K562 (cell line): ENCODE data around the gene CARD9. TPM values are rescaled to one million over a fixed set of nuclear protein-coding genes. Genes with fewer than 3 reads are reported as not detected.

ENCODE experiments used
- BRF1 ChIP-seq: IDR thresholded peaks from 3 replicates; pipeline ENCODE4 v1.6.1; 2011; ENCODE audit warnings: borderline replicate concordance, mild to moderate bottlenecking; ENCODE audit not compliant: insufficient read length; ENCODE audit errors: extremely low read depth
- GTF2E2 ChIP-seq: fragments of 200-800 bp; sonication (Bioruptor generic); IDR thresholded peaks from 2 replicates; pipeline ENCODE4 v1.6.1; 2016; ENCODE audit warnings: missing genetic modification characterization, missing compliant biosample characterization
- MYC ChIP-seq, 2 experiments: fragments of 250-450 bp in 1 of 2; sonication (Bioruptor Pico) in 1 of 2; IDR thresholded peaks; 2 replicates each; pipeline versions ENCODE4 v1.5.1 to v1.6.1; 2012 to 2021; ENCODE audit warnings: low read depth in 2 of 2, borderline replicate concordance in 1 of 2, improper control_type of control experiment in 1 of 2, low read length in 1 of 2, mild to moderate bottlenecking in 1 of 2, moderate library complexity in 1 of 2
- NFXL1 ChIP-seq: fragments of 450-650 bp; formaldehyde crosslinking; IDR thresholded peaks from 2 replicates; pipeline ENCODE4 v1.4.0; 2021; ENCODE audit warnings: mild to moderate bottlenecking
- POU5F1 ChIP-seq: fragments of 150-350 bp; IDR thresholded peaks from 2 replicates; pipeline ENCODE4 v1.6.1; 2014; ENCODE audit warnings: borderline replicate concordance, low read length, low read depth, mild to moderate bottlenecking; ENCODE audit not compliant: partially characterized antibody
- SNRNP70 ChIP-seq: fragments of 200-400 bp; formaldehyde crosslinking; optimal IDR thresholded peaks from 2 replicates; pipeline ENCODE3; 2017; ENCODE audit warnings: low read depth, low read length
- ZC3H8 ChIP-seq: fragments of 450-650 bp; IDR thresholded peaks from 2 replicates; pipeline ENCODE4 v1.6.1; 2017
- polyA plus RNA-seq, 8 experiments: library from polyadenylated mRNA; depleted of rRNA in 4 of 8; stranded (reverse) in 5 of 8; unstranded in 3 of 8; fragments of >200 nt; fragmentation: Nextera tagmentation in 2 of 8; fragmentation: Illumina TruSeq in 1 of 8; extraction: Ambion mirVana in 2 of 8; extraction: Trizol in 1 of 8; gene quantifications; 2 replicates each; pipeline versions ENCODE4 v1.2.1 to v1.2.3, GENCODE V29; 2011 to 2014; ENCODE audit warnings: inconsistent platforms in 1 of 8, missing spikeins in 1 of 8
- total RNA-seq, 7 experiments: library from RNA; depleted of rRNA in 6 of 7; stranded (reverse); fragments of >200 nt in 6 of 7; fragmentation: Illumina TruSeq in 2 of 7; extraction: Trizol in 2 of 7; gene quantifications; 2 replicates each; pipeline versions ENCODE4 v1.2.1 to v1.2.3, GENCODE V29; 2011 to 2021; ENCODE audit warnings: low replicate concordance in 1 of 7
- TF ChIP-seq, protein P1 (sequence below), 2 experiments: fragments of 450-650 bp; formaldehyde crosslinking in 1 of 2; IDR thresholded peaks; 2 replicates each; pipeline versions ENCODE4 v1.4.0 to v1.6.1; 2014 to 2020; ENCODE audit warnings: mild to moderate bottlenecking in 2 of 2, borderline replicate concordance in 1 of 2, low read depth in 1 of 2
- TF ChIP-seq, protein P2 (sequence below): sonication (generic); formaldehyde crosslinking; IDR thresholded peaks from 2 replicates; pipeline ENCODE4 v1.9.0; 2022; ENCODE audit warnings: mild to moderate bottlenecking, missing genetic modification reagents
- TF ChIP-seq, protein P3 (sequence below): fragments of 450-650 bp; formaldehyde crosslinking; IDR thresholded peaks from 2 replicates; pipeline ENCODE4 v1.4.0; 2022; ENCODE audit warnings: missing genetic modification characterization
- TF ChIP-seq, protein P4 (sequence below): sonication (generic); formaldehyde crosslinking; IDR thresholded peaks from 2 replicates; pipeline ENCODE4 v1.8.1; 2023; ENCODE audit warnings: mild to moderate bottlenecking, missing genetic modification reagents
- TF ChIP-seq, protein P5 (sequence below): sonication (generic); formaldehyde crosslinking; IDR thresholded peaks from 2 replicates; pipeline ENCODE4 v1.8.0; 2022; ENCODE audit warnings: mild to moderate bottlenecking, missing genetic modification reagents

The CARD9 gene
- total and polyA plus RNA-seq, 9 of the 15 experiments (the other 6 are each of a cell fraction or from before 2014, with no cell fraction given), result 1.7 to 53.0 (median 9.7) TPM

DNA sequence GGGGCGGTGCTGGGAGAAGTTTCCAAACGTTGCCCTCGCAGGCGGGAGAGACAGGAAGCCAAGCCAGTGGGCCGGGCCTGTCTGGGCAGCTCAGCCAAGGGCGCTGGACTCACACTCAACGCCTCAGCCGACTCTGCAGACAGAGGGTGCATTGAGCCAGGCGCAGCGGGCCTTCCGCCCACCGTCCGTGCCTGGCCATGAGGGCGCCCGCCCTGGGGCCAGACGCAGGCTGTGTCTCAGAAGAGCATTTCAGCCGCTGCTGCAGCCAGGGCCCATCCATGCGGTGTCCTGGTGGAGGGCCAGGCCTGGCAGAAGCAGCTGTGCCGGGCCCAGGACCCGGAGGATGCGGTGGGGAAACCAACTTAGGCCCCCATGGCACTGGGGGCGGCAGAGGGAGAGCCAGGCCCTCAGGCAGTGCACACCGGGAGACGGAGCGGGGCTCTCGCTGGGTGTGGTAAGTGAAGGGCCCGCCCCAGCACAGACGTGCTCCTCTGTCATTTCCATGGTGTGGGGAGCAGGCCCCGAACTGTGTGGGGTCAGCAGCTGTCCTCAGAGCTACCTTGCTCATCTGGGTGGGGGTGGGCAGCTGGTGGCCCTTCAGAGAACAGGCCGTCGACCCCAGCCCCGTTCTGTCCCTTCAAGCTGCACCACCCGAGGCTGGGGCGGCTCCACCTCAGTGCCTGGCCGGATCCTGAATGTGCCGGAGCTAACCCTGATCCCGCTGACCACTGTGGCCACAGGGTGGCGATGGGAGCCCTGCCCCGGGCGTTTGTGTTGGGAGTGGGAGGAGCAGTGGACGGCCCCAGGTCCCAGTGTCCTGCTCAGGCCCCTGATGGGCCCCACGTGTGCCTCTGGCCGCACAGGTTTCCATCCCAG lies 27.9 kb downstream of the CARD9 start (continued):
- TF ChIP-seq, protein P1, sequence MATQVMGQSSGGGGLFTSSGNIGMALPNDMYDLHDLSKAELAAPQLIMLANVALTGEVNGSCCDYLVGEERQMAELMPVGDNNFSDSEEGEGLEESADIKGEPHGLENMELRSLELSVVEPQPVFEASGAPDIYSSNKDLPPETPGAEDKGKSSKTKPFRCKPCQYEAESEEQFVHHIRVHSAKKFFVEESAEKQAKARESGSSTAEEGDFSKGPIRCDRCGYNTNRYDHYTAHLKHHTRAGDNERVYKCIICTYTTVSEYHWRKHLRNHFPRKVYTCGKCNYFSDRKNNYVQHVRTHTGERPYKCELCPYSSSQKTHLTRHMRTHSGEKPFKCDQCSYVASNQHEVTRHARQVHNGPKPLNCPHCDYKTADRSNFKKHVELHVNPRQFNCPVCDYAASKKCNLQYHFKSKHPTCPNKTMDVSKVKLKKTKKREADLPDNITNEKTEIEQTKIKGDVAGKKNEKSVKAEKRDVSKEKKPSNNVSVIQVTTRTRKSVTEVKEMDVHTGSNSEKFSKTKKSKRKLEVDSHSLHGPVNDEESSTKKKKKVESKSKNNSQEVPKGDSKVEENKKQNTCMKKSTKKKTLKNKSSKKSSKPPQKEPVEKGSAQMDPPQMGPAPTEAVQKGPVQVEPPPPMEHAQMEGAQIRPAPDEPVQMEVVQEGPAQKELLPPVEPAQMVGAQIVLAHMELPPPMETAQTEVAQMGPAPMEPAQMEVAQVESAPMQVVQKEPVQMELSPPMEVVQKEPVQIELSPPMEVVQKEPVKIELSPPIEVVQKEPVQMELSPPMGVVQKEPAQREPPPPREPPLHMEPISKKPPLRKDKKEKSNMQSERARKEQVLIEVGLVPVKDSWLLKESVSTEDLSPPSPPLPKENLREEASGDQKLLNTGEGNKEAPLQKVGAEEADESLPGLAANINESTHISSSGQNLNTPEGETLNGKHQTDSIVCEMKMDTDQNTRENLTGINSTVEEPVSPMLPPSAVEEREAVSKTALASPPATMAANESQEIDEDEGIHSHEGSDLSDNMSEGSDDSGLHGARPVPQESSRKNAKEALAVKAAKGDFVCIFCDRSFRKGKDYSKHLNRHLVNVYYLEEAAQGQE (IDR thresholded peaks at IDR 0.05; ENCODE audit: borderline replicate concordance), result peak; percentile 93
- TF ChIP-seq, protein P1 (CRISPR knock-in tag; IDR thresholded peaks at IDR 0.05; ENCODE audit: low read depth), result no peak
- TF ChIP-seq SNRNP70 (no peak), MYC (IDR thresholded peaks at IDR 0.05; ENCODE audit: low read depth, low read length) (peak; percentile 61), MYC (CRISPR knock-in tag; IDR thresholded peaks at IDR 0.05; ENCODE audit: borderline replicate concordance, low read depth) (no peak), ZC3H8 (no peak), POU5F1 (no peak), BRF1 (no peak), GTF2E2 (tag) (no peak), NFXL1 (CRISPR knock-in tag) (no peak)
- TF ChIP-seq, protein P2, sequence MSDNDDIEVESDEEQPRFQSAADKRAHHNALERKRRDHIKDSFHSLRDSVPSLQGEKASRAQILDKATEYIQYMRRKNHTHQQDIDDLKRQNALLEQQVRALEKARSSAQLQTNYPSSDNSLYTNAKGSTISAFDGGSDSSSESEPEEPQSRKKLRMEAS, result 0 out of 2 replicates have a peak, but pooled peaks have one; percentile 48
- TF ChIP-seq, protein P3, sequence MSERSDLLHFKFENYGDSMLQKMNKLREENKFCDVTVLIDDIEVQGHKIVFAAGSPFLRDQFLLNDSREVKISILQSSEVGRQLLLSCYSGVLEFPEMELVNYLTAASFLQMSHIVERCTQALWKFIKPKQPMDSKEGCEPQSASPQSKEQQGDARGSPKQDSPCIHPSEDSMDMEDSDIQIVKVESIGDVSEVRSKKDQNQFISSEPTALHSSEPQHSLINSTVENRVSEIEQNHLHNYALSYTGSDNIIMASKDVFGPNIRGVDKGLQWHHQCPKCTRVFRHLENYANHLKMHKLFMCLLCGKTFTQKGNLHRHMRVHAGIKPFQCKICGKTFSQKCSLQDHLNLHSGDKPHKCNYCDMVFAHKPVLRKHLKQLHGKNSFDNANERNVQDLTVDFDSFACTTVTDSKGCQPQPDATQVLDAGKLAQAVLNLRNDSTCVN (CRISPR knock-in tag), result no peak
- TF ChIP-seq, protein P4, sequence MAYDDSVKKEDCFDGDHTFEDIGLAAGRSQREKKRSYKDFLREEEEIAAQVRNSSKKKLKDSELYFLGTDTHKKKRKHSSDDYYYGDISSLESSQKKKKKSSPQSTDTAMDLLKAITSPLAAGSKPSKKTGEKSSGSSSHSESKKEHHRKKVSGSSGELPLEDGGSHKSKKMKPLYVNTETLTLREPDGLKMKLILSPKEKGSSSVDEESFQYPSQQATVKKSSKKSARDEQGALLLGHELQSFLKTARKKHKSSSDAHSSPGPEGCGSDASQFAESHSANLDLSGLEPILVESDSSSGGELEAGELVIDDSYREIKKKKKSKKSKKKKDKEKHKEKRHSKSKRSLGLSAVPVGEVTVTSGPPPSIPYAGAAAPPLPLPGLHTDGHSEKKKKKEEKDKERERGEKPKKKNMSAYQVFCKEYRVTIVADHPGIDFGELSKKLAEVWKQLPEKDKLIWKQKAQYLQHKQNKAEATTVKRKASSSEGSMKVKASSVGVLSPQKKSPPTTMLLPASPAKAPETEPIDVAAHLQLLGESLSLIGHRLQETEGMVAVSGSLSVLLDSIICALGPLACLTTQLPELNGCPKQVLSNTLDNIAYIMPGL (CRISPR knock-in tag), result no peak
- TF ChIP-seq, protein P5, sequence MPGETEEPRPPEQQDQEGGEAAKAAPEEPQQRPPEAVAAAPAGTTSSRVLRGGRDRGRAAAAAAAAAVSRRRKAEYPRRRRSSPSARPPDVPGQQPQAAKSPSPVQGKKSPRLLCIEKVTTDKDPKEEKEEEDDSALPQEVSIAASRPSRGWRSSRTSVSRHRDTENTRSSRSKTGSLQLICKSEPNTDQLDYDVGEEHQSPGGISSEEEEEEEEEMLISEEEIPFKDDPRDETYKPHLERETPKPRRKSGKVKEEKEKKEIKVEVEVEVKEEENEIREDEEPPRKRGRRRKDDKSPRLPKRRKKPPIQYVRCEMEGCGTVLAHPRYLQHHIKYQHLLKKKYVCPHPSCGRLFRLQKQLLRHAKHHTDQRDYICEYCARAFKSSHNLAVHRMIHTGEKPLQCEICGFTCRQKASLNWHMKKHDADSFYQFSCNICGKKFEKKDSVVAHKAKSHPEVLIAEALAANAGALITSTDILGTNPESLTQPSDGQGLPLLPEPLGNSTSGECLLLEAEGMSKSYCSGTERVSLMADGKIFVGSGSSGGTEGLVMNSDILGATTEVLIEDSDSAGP (CRISPR knock-in tag), result no peak
